HEK293 (cell line): ENCODE measurements around the gene CPNE1.

Experiments
- CTCF ChIA-PET: fragments of 350-600 bp; formaldehyde crosslinking; extraction: SDS; loops from one replicate; lab custom pipeline; 2021; ENCODE audit warnings: antibody characterized with exemption; lab: Yijun Ruan, JAX
- POLR2A ChIA-PET: fragments of 300-600 bp; formaldehyde crosslinking; extraction: SDS; loops from one replicate; lab custom pipeline; 2020; ENCODE audit warnings: antibody characterized with exemption, inconsistent platforms; lab: Yijun Ruan, JAX
- H3K27ac ChIP-seq: fragments of 200-500 bp; sonication (Bioruptor generic); 2 replicates; pipeline ENCODE4 v1.5.1; 2014; ENCODE audit warnings: low read depth, low read length, control low read depth, inconsistent platforms; ENCODE audit errors: extremely low read depth
- H3K36me3 ChIP-seq, 2 experiments: fragments of 200-500 bp in 1 of 2; sonication (Bioruptor generic) in 1 of 2; 1 replicate in 1 of 2; 2 replicates in 1 of 2; pipeline ENCODE4 v1.5.1; 2014 to 2017; ENCODE audit warnings: inconsistent platforms in 2 of 2, low read length in 2 of 2; ENCODE audit not compliant: control insufficient read depth in 2 of 2, insufficient read depth in 1 of 2
- H3K4me1 ChIP-seq: fragments of 200-500 bp; sonication (Bioruptor generic); 2 replicates; pipeline ENCODE4 v1.5.1; 2014; ENCODE audit warnings: mild to moderate bottlenecking, low read length, inconsistent platforms; ENCODE audit not compliant: control insufficient read depth, insufficient read depth
- H3K4me3 ChIP-seq: 2 replicates; pipeline ENCODE4 v1.5.1; 2011; ENCODE audit warnings: low read depth, mild to moderate bottlenecking, control low read depth, low read length, moderate library complexity
- H3K9me3 ChIP-seq: fragments of 200-500 bp; sonication (Bioruptor generic); 2 replicates; pipeline ENCODE4 v1.5.1; 2014; ENCODE audit warnings: low read depth, low read length, inconsistent platforms; ENCODE audit not compliant: control insufficient read depth, insufficient read depth
- KLF1 ChIP-seq: fragments of 450-650 bp; formaldehyde crosslinking; IDR thresholded peaks from 2 replicates; pipeline ENCODE4 v1.5.1; 2016; ENCODE audit warnings: missing biosample characterization, missing genetic modification characterization
- KLF10 ChIP-seq: fragments of 450-650 bp; IDR thresholded peaks from 2 replicates; pipeline ENCODE4 v1.5.1; 2018; ENCODE audit warnings: missing biosample characterization, mild to moderate bottlenecking, missing genetic modification characterization
- KLF8 ChIP-seq: fragments of 450-650 bp; formaldehyde crosslinking; IDR thresholded peaks from 2 replicates; pipeline ENCODE4 v1.5.1; 2016; ENCODE audit warnings: missing biosample characterization, missing genetic modification characterization
- KLF9 ChIP-seq: fragments of 450-650 bp; formaldehyde crosslinking; IDR thresholded peaks from 2 replicates; pipeline ENCODE4 v1.5.1; 2016; ENCODE audit warnings: missing biosample characterization, missing genetic modification characterization, low read depth
- SP3 ChIP-seq: fragments of 450-650 bp; formaldehyde crosslinking; IDR thresholded peaks from 2 replicates; pipeline ENCODE4 v1.5.1; 2016; ENCODE audit warnings: missing biosample characterization, missing genetic modification characterization
- TRIM28 ChIP-seq: IDR thresholded peaks from 2 replicates; pipeline ENCODE4 v1.6.1; 2011; ENCODE audit warnings: low read length, control low read depth, borderline replicate concordance
- ZBTB17 ChIP-seq: fragments of 450-650 bp; formaldehyde crosslinking; IDR thresholded peaks from 2 replicates; pipeline ENCODE4 v1.5.1; 2016; ENCODE audit warnings: missing biosample characterization, missing genetic modification characterization
- ZEB2 ChIP-seq: fragments of 450-650 bp; formaldehyde crosslinking; IDR thresholded peaks from 2 replicates; pipeline ENCODE4 v1.5.1; 2016; ENCODE audit warnings: missing biosample characterization, missing genetic modification characterization
- ZFP41 ChIP-seq: fragments of 450-650 bp; formaldehyde crosslinking; IDR thresholded peaks from 2 replicates; pipeline ENCODE4 v1.5.1; 2016; ENCODE audit warnings: missing biosample characterization, missing genetic modification characterization, borderline replicate concordance
- ZNF221 ChIP-seq: fragments of 450-650 bp; formaldehyde crosslinking; IDR thresholded peaks from 2 replicates; pipeline ENCODE4 v1.5.1; 2017; ENCODE audit warnings: missing biosample characterization, missing genetic modification characterization, borderline replicate concordance
- ZNF266 ChIP-seq: fragments of 450-650 bp; formaldehyde crosslinking; IDR thresholded peaks from 2 replicates; pipeline ENCODE4 v1.5.1; 2016; ENCODE audit warnings: missing biosample characterization, missing genetic modification characterization, low read depth
- ZNF335 ChIP-seq: fragments of 450-650 bp; formaldehyde crosslinking; conservative IDR thresholded peaks from 2 replicates; pipeline ENCODE4 v1.5.1; 2016; ENCODE audit warnings: missing biosample characterization, missing genetic modification characterization
- ZNF341 ChIP-seq: fragments of 450-650 bp; formaldehyde crosslinking; IDR thresholded peaks from 2 replicates; pipeline ENCODE4; 2016; ENCODE audit warnings: low read depth, missing biosample characterization, missing genetic modification characterization
- ZNF561 ChIP-seq: fragments of 450-650 bp; IDR thresholded peaks from 2 replicates; pipeline ENCODE4 v1.5.1; 2018; ENCODE audit warnings: missing biosample characterization, missing genetic modification characterization, borderline replicate concordance
- ZNF600 ChIP-seq: fragments of 450-650 bp; formaldehyde crosslinking; IDR thresholded peaks from 2 replicates; pipeline ENCODE4 v1.5.1; 2016; ENCODE audit warnings: missing biosample characterization, missing genetic modification characterization
- ZNF843 ChIP-seq: fragments of 450-650 bp; formaldehyde crosslinking; IDR thresholded peaks from 2 replicates; pipeline ENCODE4 v1.5.1; 2016; ENCODE audit warnings: missing biosample characterization, missing genetic modification characterization
- ZSCAN30 ChIP-seq: fragments of 450-650 bp; IDR thresholded peaks from 2 replicates; pipeline ENCODE4 v1.5.1; 2018; ENCODE audit warnings: missing biosample characterization, mild to moderate bottlenecking, missing genetic modification characterization, moderate library complexity
- TF ChIP-seq, protein P1 (sequence below): fragments of 450-650 bp; formaldehyde crosslinking; IDR thresholded peaks from 2 replicates; pipeline ENCODE4 v1.5.1; 2016; ENCODE audit warnings: missing biosample characterization, missing genetic modification characterization
- TF ChIP-seq, protein P2 (sequence below): fragments of 450-650 bp; formaldehyde crosslinking; IDR thresholded peaks from 2 replicates; pipeline ENCODE4 v1.5.1; 2016; ENCODE audit warnings: missing biosample characterization, missing genetic modification characterization
- TF ChIP-seq, protein P3 (sequence below): fragments of 450-650 bp; formaldehyde crosslinking; optimal IDR thresholded peaks from 2 replicates; pipeline ENCODE3; 2016; ENCODE audit warnings: missing biosample characterization, mild to moderate bottlenecking, missing genetic modification characterization
- TF ChIP-seq, protein P4 (sequence below): fragments of 450-650 bp; formaldehyde crosslinking; IDR thresholded peaks from 2 replicates; pipeline ENCODE4 v1.5.1; 2016; ENCODE audit warnings: missing biosample characterization, missing genetic modification characterization
- TF ChIP-seq, protein P5 (sequence below): fragments of 450-650 bp; IDR thresholded peaks from 2 replicates; pipeline ENCODE4 v1.5.1; 2018; ENCODE audit warnings: missing biosample characterization, mild to moderate bottlenecking, missing genetic modification characterization

CPNE1 gene

DNA sequence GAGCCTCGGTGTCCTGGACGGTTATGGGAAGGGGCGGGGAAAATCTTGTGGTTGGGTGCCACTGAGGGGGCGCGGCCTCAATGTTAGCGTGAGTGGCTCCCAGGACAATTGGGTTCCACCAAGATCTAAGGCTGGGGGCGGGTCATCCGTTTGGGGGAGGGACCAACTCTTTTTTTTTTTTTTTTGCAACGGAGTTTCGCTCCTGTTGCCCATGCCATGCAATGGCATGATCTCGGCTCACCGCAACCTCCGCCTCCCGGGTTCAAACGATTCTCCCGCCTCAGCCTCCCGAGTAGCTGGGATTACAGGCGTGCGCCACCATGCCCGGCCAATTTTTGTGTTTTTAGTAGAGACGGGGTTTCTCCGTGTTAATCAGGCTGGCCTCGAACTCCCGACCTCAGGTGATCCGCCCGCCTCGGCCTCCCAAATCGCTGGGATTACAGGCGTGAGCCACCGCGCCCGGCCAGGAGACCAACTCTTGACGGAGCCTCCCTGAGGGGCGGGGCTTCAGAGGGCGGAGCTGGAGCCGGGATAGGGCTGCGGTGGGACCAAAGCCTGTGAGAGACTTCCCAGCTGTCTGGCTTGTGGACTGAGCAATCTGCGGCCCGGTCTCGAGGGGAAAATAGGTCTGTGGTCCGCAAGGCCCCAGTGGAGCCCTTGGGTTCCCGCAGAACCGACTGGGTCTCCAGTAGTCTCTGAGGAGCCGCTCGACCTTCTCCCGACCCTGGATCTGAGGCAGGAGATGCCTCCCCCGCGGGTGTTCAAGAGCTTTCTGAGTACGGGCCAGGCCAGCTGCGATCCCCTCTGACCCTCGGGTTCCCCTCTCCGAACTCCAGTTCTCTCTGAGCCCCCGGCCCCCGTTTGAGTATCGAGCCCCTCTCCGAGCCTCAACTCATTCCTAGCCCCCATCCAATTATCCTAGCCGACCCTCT lies 48.0 kb downstream of the CPNE1 start (continued):
- TF ChIP-seq, protein P1, sequence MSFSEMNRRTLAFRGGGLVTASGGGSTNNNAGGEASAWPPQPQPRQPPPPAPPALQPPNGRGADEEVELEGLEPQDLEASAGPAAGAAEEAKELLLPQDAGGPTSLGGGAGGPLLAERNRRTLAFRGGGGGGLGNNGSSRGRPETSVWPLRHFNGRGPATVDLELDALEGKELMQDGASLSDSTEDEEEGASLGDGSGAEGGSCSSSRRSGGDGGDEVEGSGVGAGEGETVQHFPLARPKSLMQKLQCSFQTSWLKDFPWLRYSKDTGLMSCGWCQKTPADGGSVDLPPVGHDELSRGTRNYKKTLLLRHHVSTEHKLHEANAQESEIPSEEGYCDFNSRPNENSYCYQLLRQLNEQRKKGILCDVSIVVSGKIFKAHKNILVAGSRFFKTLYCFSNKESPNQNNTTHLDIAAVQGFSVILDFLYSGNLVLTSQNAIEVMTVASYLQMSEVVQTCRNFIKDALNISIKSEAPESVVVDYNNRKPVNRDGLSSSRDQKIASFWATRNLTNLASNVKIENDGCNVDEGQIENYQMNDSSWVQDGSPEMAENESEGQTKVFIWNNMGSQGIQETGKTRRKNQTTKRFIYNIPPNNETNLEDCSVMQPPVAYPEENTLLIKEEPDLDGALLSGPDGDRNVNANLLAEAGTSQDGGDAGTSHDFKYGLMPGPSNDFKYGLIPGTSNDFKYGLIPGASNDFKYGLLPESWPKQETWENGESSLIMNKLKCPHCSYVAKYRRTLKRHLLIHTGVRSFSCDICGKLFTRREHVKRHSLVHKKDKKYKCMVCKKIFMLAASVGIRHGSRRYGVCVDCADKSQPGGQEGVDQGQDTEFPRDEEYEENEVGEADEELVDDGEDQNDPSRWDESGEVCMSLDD (tag by site-specific recombination): peak; percentile 69

GRCh38 chr20:35615667-35616464 lies 48.8 kb downstream of the CPNE1 start, which contains the start of gene SPAG4:
SPAG4 (plus strand) TSS chr20:35615829; CDS start chr20:35616004, 175 bp downstream.
- H3K4me1 ChIP-seq: no peaks in the 10 kb centered on the region
- peak within 1 kb of the TSS; percentile 66 for H3K27ac ChIP-seq
- H3K9me3 ChIP-seq: no peaks in the 10 kb centered on the region
- ChIA-PET CTCF (interaction anchor here (0.6 to 1.5 kb wide), 3 partner anchors 12 to 337 kb away, joined by 3 to 4 read pairs (median 3); no protein-coding TSS in a partner anchor), POLR2A (interaction anchor here (0.6 to 1.8 kb wide), 15 partner anchors 9 to 1130 kb away, joined by 3 to 20 read pairs (median 5); partner anchors contain the start of genes CEP250, CPNE1, ERGIC3 and NDRG3)
- H3K36me3 ChIP-seq: peaks cover 0 to 3% of the 10 kb centered on the region in 2 experiments; a peak in 1 of 3 replicates
- peak within 1 kb of the TSS; percentile 42 for H3K4me3 ChIP-seq
- TF ChIP-seq, protein P2, sequence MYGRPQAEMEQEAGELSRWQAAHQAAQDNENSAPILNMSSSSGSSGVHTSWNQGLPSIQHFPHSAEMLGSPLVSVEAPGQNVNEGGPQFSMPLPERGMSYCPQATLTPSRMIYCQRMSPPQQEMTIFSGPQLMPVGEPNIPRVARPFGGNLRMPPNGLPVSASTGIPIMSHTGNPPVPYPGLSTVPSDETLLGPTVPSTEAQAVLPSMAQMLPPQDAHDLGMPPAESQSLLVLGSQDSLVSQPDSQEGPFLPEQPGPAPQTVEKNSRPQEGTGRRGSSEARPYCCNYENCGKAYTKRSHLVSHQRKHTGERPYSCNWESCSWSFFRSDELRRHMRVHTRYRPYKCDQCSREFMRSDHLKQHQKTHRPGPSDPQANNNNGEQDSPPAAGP (tag by site-specific recombination): peak; percentile 84
- TF ChIP-seq ZNF221 (tag by site-specific recombination) (no peak), KLF10 (peak; percentile 21; the same call in 1 of the 2 replicates), KLF9 (peak; percentile 80), ZNF335 (peak; percentile 74), SP3 (tag by site-specific recombination) (peak; percentile 92), ZNF561 (peak; percentile 96), KLF8 (tag by site-specific recombination) (peak; percentile 69), ZBTB17 (tag by site-specific recombination) (peak; percentile 62; the same call in 1 of the 2 replicates), KLF1 (tag by site-specific recombination) (peak; percentile 54), TRIM28 (no peak), ZEB2 (tag by site-specific recombination) (peak; percentile 94), ZNF341 (tag by site-specific recombination) (peak; percentile 81), ZNF266 (tag by site-specific recombination) (no peak), ZNF600 (peak; percentile 68), ZNF843 (tag by site-specific recombination) (peak; percentile 41; the same call in 1 of the 2 replicates), ZSCAN30 (tag by site-specific recombination) (peak; percentile 78; the same call in 1 of the 2 replicates), ZFP41 (tag by site-specific recombination) (no peak)
- TF ChIP-seq, protein P3, sequence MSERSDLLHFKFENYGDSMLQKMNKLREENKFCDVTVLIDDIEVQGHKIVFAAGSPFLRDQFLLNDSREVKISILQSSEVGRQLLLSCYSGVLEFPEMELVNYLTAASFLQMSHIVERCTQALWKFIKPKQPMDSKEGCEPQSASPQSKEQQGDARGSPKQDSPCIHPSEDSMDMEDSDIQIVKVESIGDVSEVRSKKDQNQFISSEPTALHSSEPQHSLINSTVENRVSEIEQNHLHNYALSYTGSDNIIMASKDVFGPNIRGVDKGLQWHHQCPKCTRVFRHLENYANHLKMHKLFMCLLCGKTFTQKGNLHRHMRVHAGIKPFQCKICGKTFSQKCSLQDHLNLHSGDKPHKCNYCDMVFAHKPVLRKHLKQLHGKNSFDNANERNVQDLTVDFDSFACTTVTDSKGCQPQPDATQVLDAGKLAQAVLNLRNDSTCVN: peak; percentile 90
- TF ChIP-seq, protein P4, sequence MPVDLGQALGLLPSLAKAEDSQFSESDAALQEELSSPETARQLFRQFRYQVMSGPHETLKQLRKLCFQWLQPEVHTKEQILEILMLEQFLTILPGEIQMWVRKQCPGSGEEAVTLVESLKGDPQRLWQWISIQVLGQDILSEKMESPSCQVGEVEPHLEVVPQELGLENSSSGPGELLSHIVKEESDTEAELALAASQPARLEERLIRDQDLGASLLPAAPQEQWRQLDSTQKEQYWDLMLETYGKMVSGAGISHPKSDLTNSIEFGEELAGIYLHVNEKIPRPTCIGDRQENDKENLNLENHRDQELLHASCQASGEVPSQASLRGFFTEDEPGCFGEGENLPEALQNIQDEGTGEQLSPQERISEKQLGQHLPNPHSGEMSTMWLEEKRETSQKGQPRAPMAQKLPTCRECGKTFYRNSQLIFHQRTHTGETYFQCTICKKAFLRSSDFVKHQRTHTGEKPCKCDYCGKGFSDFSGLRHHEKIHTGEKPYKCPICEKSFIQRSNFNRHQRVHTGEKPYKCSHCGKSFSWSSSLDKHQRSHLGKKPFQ (tag by site-specific recombination): no peak
- TF ChIP-seq, protein P5, sequence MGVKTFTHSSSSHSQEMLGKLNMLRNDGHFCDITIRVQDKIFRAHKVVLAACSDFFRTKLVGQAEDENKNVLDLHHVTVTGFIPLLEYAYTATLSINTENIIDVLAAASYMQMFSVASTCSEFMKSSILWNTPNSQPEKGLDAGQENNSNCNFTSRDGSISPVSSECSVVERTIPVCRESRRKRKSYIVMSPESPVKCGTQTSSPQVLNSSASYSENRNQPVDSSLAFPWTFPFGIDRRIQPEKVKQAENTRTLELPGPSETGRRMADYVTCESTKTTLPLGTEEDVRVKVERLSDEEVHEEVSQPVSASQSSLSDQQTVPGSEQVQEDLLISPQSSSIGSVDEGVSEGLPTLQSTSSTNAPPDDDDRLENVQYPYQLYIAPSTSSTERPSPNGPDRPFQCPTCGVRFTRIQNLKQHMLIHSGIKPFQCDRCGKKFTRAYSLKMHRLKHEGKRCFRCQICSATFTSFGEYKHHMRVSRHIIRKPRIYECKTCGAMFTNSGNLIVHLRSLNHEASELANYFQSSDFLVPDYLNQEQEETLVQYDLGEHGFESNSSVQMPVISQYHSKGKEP (tag by site-specific recombination): peak; percentile 31; the same call in 1 of the 2 replicates
